ENCODE data around the gene HMGCR.

GRCh38 chr5:75381456-75381855 lies 44.4 kb downstream of the HMGCR start:
- TF ChIP-seq CTCF (IDR thresholded peaks at IDR 0.05; ENCODE audit: low read length), result no peak
- TF ChIP-seq EZH2 (optimal IDR thresholded peaks at IDR 0.05; ENCODE audit: low read depth, low read length), result no peak
- TF ChIP-seq EZH2phosphoT487 (IDR thresholded peaks at IDR 0.05; ENCODE audit: low read length), result no peak
